ENCODE measurements around the gene MMP24OS. TPM values are rescaled to one million over a fixed set of nuclear protein-coding genes. Genes with fewer than 3 reads are reported as not detected.

MMP24OS gene
- total RNA-seq, 1 experiment from 2014 or later, result 11.4 TPM

- no peak for DNase-seq (ENCODE audit: low spot score)
Observed at GRCh38 chr20:35291654-35292503, 14.0 kb upstream of the MMP24OS start, which contains the start of gene FAM83C. FAM83C (minus strand) TSS chr20:35292425; CDS start chr20:35292304, 121 bp downstream.

- DNase-seq (ENCODE audit: low spot score), result no peak
Observed at GRCh38 chr20:35290887-35291417, 13.0 kb upstream of the MMP24OS start.

GRCh38 chr20:35290186-35290886, 12.4 kb upstream of the MMP24OS start:
- DNase-seq (ENCODE audit: low spot score), result no peak

GRCh38 chr20:35288325-35289060, 10.6 kb upstream of the MMP24OS start:
- no peak for DNase-seq (ENCODE audit: low spot score)

GRCh38 chr20:35287509-35288324, 9.8 kb upstream of the MMP24OS start:
- DNase-seq (ENCODE audit: low spot score), result no peak

- no peak for DNase-seq (ENCODE audit: low spot score)
Observed at GRCh38 chr20:35286899-35287508, 9.1 kb upstream of the MMP24OS start.

- no peak for DNase-seq (ENCODE audit: low spot score)
Observed at GRCh38 chr20:35286077-35286898, 8.4 kb upstream of the MMP24OS start.

- DNase-seq (ENCODE audit: low spot score), result peak; percentile 33
Observed at GRCh38 chr20:35285806-35286076, 7.8 kb upstream of the MMP24OS start.

GRCh38 chr20:35284992-35285805, 7.3 kb upstream of the MMP24OS start:
- no peak for DNase-seq (ENCODE audit: low spot score)

GRCh38 chr20:35284267-35284991, 6.5 kb upstream of the MMP24OS start, which contains the start of gene EIF6:
EIF6 (minus strand) TSS chr20:35284772; CDS start chr20:35284487, 285 bp downstream.
- DNase-seq (ENCODE audit: low spot score), result peak; percentile 91

GRCh38 chr20:35283441-35284266, 5.7 kb upstream of the MMP24OS start:
- no peak for DNase-seq (ENCODE audit: low spot score)

GRCh38 chr20:35281506-35282101, 3.7 kb upstream of the MMP24OS start:
- no peak for DNase-seq (ENCODE audit: low spot score)

- DNase-seq (ENCODE audit: low spot score), result no peak
Observed at GRCh38 chr20:35280523-35280922, 2.6 kb upstream of the MMP24OS start.

GRCh38 chr20:35279533-35280174, 1.7 kb upstream of the MMP24OS start:
- no peak for DNase-seq (ENCODE audit: low spot score)

- DNase-seq (ENCODE audit: low spot score), result no peak
Observed at GRCh38 chr20:35279040-35279439, 1.1 kb upstream of the MMP24OS start.

- DNase-seq (ENCODE audit: low spot score), result no peak
Observed at GRCh38 chr20:35277127-35277526, 795 bp downstream of the MMP24OS start.

Data from A172 (cell line).